Liver (tissue), 9 donors: ENCODE data around the gene CNPY4. TPM values are rescaled to one million over a fixed set of nuclear protein-coding genes. Genes with fewer than 3 reads are reported as not detected.

Experiments
- DNase-seq: peaks from one replicate; pipeline ENCODE4 v3.0.0-alpha.2; 2017; ENCODE audit warnings: low spot score
- H3K27ac ChIP-seq, 2 donors: one replicate each; pipeline ENCODE4 v1.7.0; 2013; ENCODE audit warnings: inconsistent platforms in 2 of 2, low read length in 2 of 2, control low read depth in 1 of 2, low read depth in 1 of 2, mild to moderate bottlenecking in 1 of 2
- H3K27me3 ChIP-seq, 4 donors: one replicate each; pipeline versions ENCODE4 v1.6.1 to v1.7.0; 2013; ENCODE audit warnings: low read length in 3 of 4, inconsistent platforms in 1 of 4, mild to moderate bottlenecking in 1 of 4, moderate library complexity in 1 of 4; ENCODE audit not compliant: control insufficient read depth in 4 of 4, insufficient read depth in 4 of 4
- H3K36me3 ChIP-seq, 4 donors: one replicate each; pipeline versions ENCODE4 v1.6.1 to v1.7.0; 2013; ENCODE audit warnings: low read length in 3 of 4, mild to moderate bottlenecking in 3 of 4, low read depth in 1 of 4, moderate library complexity in 1 of 4; ENCODE audit not compliant: control insufficient read depth in 4 of 4, insufficient read depth in 3 of 4
- H3K4me1 ChIP-seq, 4 donors: one replicate each; pipeline versions ENCODE4 v1.6.1 to v1.7.0; 2013; ENCODE audit warnings: low read length in 3 of 4, mild to moderate bottlenecking in 3 of 4, moderate library complexity in 1 of 4; ENCODE audit not compliant: control insufficient read depth in 4 of 4, insufficient read depth in 4 of 4
- H3K4me3 ChIP-seq, 3 donors: one replicate each; pipeline versions ENCODE4 v1.6.1 to v1.7.0; 2013; ENCODE audit warnings: low read length in 3 of 3, control low read depth in 1 of 3, low read depth in 1 of 3, mild to moderate bottlenecking in 1 of 3
- H3K9ac ChIP-seq, 2 donors: one replicate each; pipeline ENCODE4 v1.7.0; 2013; ENCODE audit warnings: low read length in 2 of 2, mild to moderate bottlenecking in 2 of 2, moderate library complexity in 2 of 2, control low read depth in 1 of 2, low read depth in 1 of 2
- H3K9me3 ChIP-seq, 4 donors: one replicate each; pipeline versions ENCODE4 v1.6.1 to v1.7.0; 2013; ENCODE audit warnings: low read length in 3 of 4; ENCODE audit not compliant: control insufficient read depth in 4 of 4
- CTCF ChIP-seq: fragments of 150-350 bp; IDR thresholded peaks from 2 replicates; pipeline ENCODE4 v1.5.1; 2017; ENCODE audit warnings: improper control_type of control experiment, low read depth, low read length; ENCODE audit not compliant: missing input control
- EGR1 ChIP-seq, 2 donors: IDR thresholded peaks; 2 replicates each; pipeline ENCODE4 v1.6.1; 2016 to 2018; ENCODE audit warnings: antibody characterized with exemption in 2 of 2, low read depth in 2 of 2
- FOXA1 ChIP-seq: IDR thresholded peaks from 2 replicates; pipeline ENCODE4 v1.6.1; 2016; ENCODE audit warnings: antibody characterized with exemption
- HNF4A ChIP-seq, 2 donors: conservative IDR thresholded peaks; 2 replicates each; pipeline ENCODE4 v1.6.1; 2016; ENCODE audit warnings: antibody characterized with exemption in 2 of 2, mild to moderate bottlenecking in 2 of 2
- HNF4G ChIP-seq: IDR thresholded peaks from 2 replicates; pipeline ENCODE4 v1.6.1; 2016; ENCODE audit warnings: antibody characterized with exemption
- NR2F2 ChIP-seq: IDR thresholded peaks from 2 replicates; pipeline ENCODE4 v1.6.1; 2016; ENCODE audit warnings: antibody characterized with exemption
- RAD21 ChIP-seq, 2 donors: IDR thresholded peaks; 2 replicates each; pipeline ENCODE4 v1.6.1; 2016; ENCODE audit warnings: antibody characterized with exemption in 2 of 2, mild to moderate bottlenecking in 2 of 2
- REST ChIP-seq: IDR thresholded peaks from 2 replicates; pipeline ENCODE4 v1.6.1; 2016; ENCODE audit warnings: antibody characterized with exemption, mild to moderate bottlenecking
- RXRA ChIP-seq, 2 donors: IDR thresholded peaks; 2 replicates each; pipeline ENCODE4 v1.6.1; 2017 to 2018; ENCODE audit warnings: antibody characterized with exemption in 2 of 2, mild to moderate bottlenecking in 1 of 2
- SP1 ChIP-seq: IDR thresholded peaks from 2 replicates; pipeline ENCODE4 v1.6.1; 2018; ENCODE audit warnings: antibody characterized with exemption, mild to moderate bottlenecking
- TAF1 ChIP-seq: conservative IDR thresholded peaks from 2 replicates; pipeline ENCODE4 v1.6.1; 2016; ENCODE audit warnings: antibody characterized with exemption, mild to moderate bottlenecking
- YY1 ChIP-seq: IDR thresholded peaks from 2 replicates; pipeline ENCODE4 v1.6.1; 2016; ENCODE audit warnings: antibody characterized with exemption, mild to moderate bottlenecking
- ZBTB33 ChIP-seq: IDR thresholded peaks from 2 replicates; pipeline ENCODE4 v1.6.1; 2016; ENCODE audit warnings: antibody characterized with exemption
- WGBS: extraction: QIAGEN DNeasy Blood & Tissue Kit; methylation state at CpG from one replicate; pipeline ENCODE4 v1.1.7; 2013; 5-methylcytosine and 5-hydroxymethylcytosine counted together
- polyA plus RNA-seq, 2 donors: library from polyadenylated mRNA; stranded (reverse) in 1 of 2; unstranded in 1 of 2; fragments of 200-250 nt in 1 of 2; fragments of >200 nt in 1 of 2; fragmentation: Nextera tagmentation in 1 of 2; extraction: Ambion mirVana in 1 of 2; gene quantifications; one replicate each; pipeline versions ENCODE4 v1.2.1 to v1.2.3, GENCODE V29; 2013 to 2015
- total RNA-seq, 2 donors: library from RNA; depleted of rRNA; stranded (reverse); fragments of >200 nt; gene quantifications; one replicate each; pipeline ENCODE4 v1.2.3, GENCODE V29; 2014
- TF ChIP-seq, protein P1 (sequence below): IDR thresholded peaks from 2 replicates; pipeline ENCODE4 v1.6.1; 2016; ENCODE audit warnings: antibody characterized with exemption
- TF ChIP-seq, protein P2 (sequence below): IDR thresholded peaks from 2 replicates; pipeline ENCODE4 v1.6.1; 2016; ENCODE audit warnings: antibody characterized with exemption
- donor health status: healthy.
- donor health status: healthy.
- donor health status: healthy.
- donor health status: healthy.
- donor health status: healthy.

CNPY4 gene
- total and polyA plus RNA-seq, 4 donors: 1.9 to 11.9 (median 3.8) TPM

DNA sequence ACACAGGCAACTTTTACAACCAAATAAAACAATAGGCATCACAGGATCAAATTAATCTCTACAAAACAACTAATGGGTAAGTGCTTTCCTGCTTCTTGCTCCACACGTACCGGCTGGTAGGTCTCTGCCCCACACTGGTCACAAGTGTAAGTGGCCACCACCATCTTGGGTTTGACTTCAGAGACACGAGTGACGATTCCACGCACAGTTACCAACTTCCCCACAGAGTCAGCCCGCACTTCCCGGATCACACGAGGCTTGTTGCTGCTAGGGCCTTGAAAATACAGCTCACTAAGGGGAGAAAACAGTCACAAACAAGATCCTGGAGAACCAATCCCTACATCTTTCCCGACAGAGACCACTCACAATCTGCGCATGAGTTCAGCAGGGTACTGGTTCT, 20.5 kb upstream of the CNPY4 start (continued):
- no peak for TF ChIP-seq ZBTB33
- TF ChIP-seq NR2F2: no peak
- TF ChIP-seq, protein P1, sequence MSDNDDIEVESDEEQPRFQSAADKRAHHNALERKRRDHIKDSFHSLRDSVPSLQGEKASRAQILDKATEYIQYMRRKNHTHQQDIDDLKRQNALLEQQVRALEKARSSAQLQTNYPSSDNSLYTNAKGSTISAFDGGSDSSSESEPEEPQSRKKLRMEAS: no peak
- no peak for TF ChIP-seq YY1
- TF ChIP-seq, protein P2, sequence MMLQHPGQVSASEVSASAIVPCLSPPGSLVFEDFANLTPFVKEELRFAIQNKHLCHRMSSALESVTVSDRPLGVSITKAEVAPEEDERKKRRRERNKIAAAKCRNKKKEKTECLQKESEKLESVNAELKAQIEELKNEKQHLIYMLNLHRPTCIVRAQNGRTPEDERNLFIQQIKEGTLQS: no peak
- TF ChIP-seq HNF4G: no peak
- no peak for TF ChIP-seq EGR1 (IDR thresholded peaks at IDR 0.05; ENCODE audit: low read depth in 2 of 2)

DNA sequence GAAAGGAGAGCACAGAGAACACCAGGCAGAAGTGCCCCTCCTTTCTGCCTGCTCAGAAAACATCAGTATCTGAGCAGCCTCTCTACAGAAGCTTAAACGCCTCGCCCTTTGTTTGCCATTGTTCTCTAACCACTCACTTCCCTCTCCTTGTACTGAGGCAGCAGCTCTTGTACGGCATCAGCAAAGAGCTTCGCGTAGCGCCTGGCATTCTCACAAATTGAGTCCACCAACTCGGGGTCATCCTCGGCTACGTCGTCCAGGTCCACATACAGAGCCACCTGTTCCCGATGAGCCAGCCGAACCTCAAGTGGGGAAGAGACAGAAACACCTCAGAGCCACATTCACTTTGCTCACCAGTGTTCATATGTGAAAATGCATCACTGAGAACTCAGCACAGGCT, 20.0 kb upstream of the CNPY4 start:
- H3K27me3 ChIP-seq: no peaks in the 10 kb centered on the region
- peak overlapping the region; percentile 81 to 87 (median 82) for H3K4me3 ChIP-seq
- H3K9me3 ChIP-seq: no peaks in the 10 kb centered on the region
- 80% methylated on average over 12 of the region's 12 CpGs for WGBS
- H3K4me1 ChIP-seq: peaks cover 0 to 20% (median 14%) of the 10 kb centered on the region in 4 donors
- no peak for DNase-seq
- TF ChIP-seq RAD21 (IDR thresholded peaks at IDR 0.05): no peak
- no peak for TF ChIP-seq YY1
- TF ChIP-seq CTCF: no peak
- TF ChIP-seq EGR1 (IDR thresholded peaks at IDR 0.05; ENCODE audit: low read depth in 2 of 2): no peak
- TF ChIP-seq REST: no peak
- no peak for TF ChIP-seq FOXA1
- TF ChIP-seq HNF4A (conservative IDR thresholded peaks at IDR 0.05): no peak
- TF ChIP-seq, protein P1: no peak
- no peak for TF ChIP-seq SP1
- TF ChIP-seq RXRA (IDR thresholded peaks at IDR 0.05): no peak
- no peak for TF ChIP-seq HNF4G
- TF ChIP-seq, protein P2: no peak
- TF ChIP-seq TAF1: no peak
- no peak for TF ChIP-seq NR2F2
- no peak for TF ChIP-seq ZBTB33
- peak overlapping the region; percentile 64 to 89 for H3K9ac ChIP-seq
- H3K36me3 ChIP-seq: peaks cover 18 to 47% (median 38%) of the 10 kb centered on the region in 4 donors
- H3K27ac ChIP-seq: no peak overlapping the region
